DMS53 (cell line): ENCODE data around the gene LRRK1.

Experiments used
- DNase-seq: peaks from one replicate; lab custom pipeline; 2025; lab: John Stamatoyannopoulos, UW

Gene LRRK1

GRCh38 chr15:101023501-101024072, 104.4 kb downstream of the LRRK1 start:
- no peak for DNase-seq

- DNase-seq = no peak
Measured at GRCh38 chr15:101024073-101024695, 105.0 kb downstream of the LRRK1 start.

- DNase-seq = no peak
Measured at GRCh38 chr15:101024706-101025500, 105.7 kb downstream of the LRRK1 start.

GRCh38 chr15:101025501-101025885, 106.3 kb downstream of the LRRK1 start:
- DNase-seq = no peak

GRCh38 chr15:101025896-101026631, 106.9 kb downstream of the LRRK1 start:
- DNase-seq = no peak

GRCh38 chr15:101026656-101027272, 107.6 kb downstream of the LRRK1 start:
- no peak for DNase-seq

- no peak for DNase-seq
Measured at GRCh38 chr15:101027273-101027901, 108.2 kb downstream of the LRRK1 start.

GRCh38 chr15:101027920-101028319, 108.8 kb downstream of the LRRK1 start:
- DNase-seq = no peak

GRCh38 chr15:101028321-101028720, 109.2 kb downstream of the LRRK1 start:
- no peak for DNase-seq

GRCh38 chr15:101028772-101029438, 109.7 kb downstream of the LRRK1 start:
- no peak for DNase-seq

GRCh38 chr15:101029971-101030661, 111.0 kb downstream of the LRRK1 start:
- DNase-seq = no peak

- DNase-seq = no peak
Measured at GRCh38 chr15:101031213-101031612, 112.1 kb downstream of the LRRK1 start.

GRCh38 chr15:101033801-101034200, 114.6 kb downstream of the LRRK1 start:
- DNase-seq = no peak

GRCh38 chr15:101035611-101036010, 116.5 kb downstream of the LRRK1 start:
- DNase-seq = no peak

- DNase-seq = no peak
Measured at GRCh38 chr15:101036189-101036588, 117.0 kb downstream of the LRRK1 start.

- no peak for DNase-seq
Measured at GRCh38 chr15:101037090-101037830, 118.1 kb downstream of the LRRK1 start.

GRCh38 chr15:101038327-101039003, 119.3 kb downstream of the LRRK1 start:
- DNase-seq = no peak

GRCh38 chr15:101039461-101039860, 120.3 kb downstream of the LRRK1 start:
- DNase-seq = no peak

- DNase-seq = no peak
Measured at GRCh38 chr15:101042320-101042719, 123.2 kb downstream of the LRRK1 start.
